ENCODE data around the gene RAB6A.
"Not testable (repeated sequence)": the region's sequence is repeated elsewhere in the genome, so short reads cannot be mapped to it uniquely, and the experiment has no call there.

RAB6A gene

DNA sequence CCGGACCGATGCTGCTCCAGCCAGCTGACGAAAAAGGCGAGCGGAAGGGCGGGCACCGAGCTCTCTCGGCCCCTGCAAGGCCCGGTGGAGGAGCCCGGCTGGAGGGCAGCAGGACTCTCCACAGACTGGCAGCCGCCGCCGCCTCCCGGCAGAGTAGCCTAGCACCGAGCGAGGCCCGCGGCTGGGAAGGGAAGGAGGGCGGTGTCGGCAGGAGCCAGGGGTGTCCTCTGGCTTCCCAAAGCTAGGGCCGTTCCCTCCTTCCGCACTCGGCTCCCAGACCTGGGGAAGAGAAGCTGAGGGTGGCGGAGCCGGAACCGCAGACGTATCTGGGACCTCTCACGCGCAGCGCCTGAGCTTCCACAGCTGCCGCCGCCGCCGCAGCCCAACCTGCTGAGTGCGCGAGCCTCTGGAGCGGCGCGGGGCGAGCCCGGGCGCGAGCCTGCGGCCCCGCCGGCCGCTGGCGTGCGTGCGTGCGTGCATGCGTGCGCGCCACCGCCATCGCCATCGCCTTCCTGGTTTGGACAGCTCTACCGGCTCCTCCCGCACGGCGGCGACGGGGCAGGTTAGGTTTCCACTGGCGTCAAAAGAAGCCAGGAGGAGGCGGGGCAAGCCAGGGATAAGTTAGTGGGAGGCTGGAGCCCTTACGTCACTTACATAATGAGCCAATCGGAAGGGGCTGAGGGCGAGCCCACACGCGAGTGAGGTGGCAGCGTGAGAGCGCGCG is at the start of gene RAB6A:
Gene RAB6A, minus strand, starts transcription at position 396 of the 724 bp plus-strand sequence. CDS start 439 bp downstream, outside the sequence.
- peak; percentile 99 for DNase-seq

DNA sequence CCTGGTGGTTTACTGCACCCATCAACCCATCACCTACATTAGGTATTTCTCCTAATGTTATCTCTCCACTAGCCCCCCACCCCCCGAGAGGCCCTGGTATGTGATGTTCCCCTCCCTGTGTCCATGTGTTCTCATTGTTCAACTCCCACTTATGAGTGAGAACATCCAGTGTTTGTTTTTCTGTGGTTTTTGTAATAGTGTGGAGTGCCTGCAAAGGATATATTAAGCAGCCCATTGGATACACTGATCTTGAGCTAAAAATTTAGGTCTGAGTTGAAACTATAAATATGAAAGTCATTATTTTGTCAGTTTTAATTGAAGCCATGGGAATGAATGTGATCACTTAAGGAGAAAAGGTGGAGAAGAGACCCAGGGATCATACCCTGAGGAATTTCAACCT is 49.8 kb upstream of the RAB6A start:
- no peak for DNase-seq

DNA sequence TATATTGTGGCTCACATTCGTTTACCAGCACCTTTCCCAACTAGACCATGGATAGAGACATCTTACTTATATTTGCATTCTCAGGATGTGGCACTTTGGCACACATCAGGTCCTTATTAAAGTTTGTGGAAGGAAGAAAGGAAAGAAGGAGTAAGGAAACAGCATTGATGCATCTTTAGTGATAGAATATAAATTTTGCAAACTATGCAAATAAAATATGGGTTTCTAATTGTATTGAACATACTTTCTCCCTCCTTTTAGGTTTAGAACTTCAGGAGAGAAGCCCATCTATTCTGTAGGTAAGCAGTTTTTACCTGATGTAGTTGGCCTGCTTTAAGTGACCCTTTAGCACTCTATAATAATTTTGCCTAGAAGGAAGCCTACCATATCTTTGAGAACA is 47.2 kb upstream of the RAB6A start:
- DNase-seq, result no peak

DNA sequence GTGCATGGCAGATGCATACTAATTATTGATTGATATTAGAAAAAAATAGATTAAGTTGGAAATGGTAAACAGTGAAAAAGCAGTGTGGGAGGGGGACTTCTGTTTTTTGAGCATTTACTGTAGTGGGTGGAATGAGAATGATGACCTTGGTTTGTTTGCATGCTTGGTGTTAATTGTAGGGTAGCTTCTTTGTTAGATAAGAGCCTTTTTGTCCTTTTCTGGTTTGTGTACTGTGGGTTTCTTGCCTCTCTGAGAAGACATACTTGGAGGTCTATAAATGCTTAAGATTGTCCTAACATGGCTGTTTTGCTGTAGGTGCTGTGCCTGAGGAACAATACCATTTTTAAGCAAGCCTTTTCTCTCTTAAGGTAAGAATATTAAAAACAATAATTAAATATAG is 43.8 kb upstream of the RAB6A start:
- DNase-seq, result no peak

DNA sequence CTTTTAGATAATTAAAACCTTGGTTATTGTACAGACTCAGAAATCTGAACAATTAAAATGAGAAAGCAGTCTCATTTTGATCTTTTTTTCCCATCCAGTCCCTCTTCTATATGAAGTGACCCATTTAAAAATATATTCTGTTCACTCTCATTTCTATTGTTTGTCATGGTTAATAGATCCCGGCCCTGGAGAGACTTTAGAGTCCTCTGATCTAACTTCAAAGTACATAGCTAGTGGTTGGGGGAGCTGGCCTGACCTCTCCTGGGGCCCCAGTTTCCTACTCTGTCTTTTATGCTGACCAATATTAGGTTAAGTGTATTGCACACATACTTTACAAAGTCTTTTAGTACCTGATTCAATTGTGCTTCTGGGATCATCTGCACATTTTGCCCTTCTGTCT is 40.3 kb upstream of the RAB6A start:
- no peak for DNase-seq

DNA sequence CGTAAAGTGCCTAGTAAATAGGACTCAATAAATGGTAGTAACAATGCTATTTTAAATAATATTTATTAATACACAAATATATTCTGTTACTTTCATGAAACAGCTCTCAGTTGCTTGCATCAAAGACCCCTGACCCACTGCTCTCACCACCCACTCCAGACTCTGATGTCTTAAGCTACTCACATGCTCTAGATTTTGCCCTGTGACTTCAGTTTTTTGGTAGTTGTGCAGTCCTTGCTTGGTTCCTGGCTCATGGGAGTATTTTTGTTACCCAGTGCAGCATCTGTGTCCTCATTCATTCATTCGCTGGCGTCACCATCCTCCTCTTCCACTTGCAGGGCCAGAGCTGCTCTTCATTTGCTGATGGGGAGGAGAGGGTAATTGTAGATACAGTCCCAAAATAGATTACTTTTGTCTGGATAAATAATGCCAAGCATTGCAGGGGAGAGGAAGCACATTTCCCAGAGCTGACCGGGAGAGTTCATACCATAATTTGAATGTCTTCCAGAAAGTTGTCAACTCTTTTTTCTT is 39.5 kb upstream of the RAB6A start:
- DNase-seq, result no peak

DNA sequence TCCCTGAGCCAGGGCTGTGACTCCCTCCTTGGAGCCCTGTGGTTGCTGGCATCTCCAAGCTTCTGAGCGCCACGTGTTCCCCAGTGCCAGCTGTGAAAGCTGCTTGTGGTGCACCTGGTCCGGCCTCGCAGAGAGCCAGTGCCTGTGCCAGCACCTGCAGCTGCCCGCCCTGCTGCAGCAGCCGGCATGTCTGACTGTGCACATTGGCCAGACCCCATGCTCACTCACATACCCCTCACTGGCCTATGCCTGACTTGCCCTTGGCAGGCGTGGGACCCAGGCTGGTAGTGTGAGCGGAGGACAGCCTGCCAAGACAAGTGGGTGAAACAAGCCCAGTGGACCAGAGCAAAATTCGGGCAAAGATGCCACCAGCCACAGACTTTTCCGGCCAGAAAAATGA is 36.6 kb upstream of the RAB6A start:
- DNase-seq, result no peak

DNA sequence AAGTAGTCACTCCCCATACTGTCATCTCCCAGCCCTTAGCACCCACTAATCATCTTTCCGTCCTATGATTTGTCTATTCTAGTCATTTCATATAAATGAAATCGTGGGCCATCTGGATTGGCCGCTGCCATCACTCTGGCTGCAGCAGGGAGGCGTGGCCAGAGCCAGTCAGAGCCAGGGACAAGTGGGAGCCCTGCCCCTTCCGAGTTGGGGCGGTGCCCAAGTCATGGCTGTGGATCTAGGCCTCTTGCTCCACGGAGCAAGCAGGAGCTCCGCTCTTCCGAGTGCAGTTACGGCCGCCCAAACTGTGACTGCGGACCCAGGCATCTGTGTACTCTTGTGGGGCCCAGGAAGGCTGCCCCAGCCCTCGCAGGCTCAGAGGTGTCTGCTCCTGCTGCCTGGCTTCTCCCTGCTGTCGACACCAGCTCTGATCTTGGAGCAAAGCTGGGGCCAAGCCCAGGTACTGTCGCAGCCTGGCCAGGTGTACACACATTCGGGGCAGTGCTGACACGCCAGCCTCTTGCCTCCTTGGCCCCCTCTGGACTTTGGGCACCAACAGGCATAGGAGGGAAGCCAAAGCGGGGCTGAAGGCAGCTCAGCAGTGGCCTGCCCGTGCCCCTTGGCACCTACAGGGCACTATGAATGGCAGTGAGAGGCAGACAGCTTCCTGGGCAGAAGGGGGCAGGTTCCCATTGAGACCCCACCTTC is 35.2 kb upstream of the RAB6A start:
- DNase-seq, result no peak

DNA sequence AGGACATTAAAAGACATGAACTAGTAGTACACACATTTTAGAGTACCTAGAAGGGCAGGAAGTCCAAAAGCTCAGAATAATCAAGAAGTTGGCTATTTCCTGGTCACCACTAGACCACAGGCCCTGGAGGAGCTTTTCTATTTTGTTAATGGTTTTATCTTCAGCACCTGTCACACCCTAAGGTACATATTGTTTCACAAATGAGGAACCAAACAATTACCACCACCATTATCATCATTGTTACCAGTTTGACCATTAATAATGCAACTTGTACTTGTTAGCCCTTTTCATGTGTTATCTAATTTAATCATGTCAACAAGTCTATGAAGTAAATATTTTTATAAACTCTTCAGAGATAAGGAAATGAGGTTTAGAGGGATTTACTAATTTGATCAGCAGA is 31.7 kb upstream of the RAB6A start:
- DNase-seq, result no peak

DNA sequence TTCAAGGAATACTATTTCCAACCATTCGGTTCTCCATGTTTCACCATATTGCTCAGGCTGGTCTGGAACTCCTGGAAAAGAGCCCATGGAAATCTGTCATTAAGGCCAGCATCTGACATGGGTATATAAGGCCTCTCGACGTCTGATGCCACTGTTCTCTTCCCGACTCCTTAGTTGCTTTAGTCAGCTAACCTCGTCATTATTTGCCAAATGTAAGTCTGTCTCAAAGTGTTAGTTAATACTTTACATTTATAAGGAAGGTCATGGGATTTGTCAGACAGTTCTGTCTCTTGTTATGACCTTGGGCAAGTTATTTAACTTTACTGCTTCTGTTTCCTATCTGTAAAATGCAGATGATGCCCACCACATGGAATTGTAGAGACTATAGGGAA is 28.4 kb upstream of the RAB6A start:
- no peak for DNase-seq

DNA sequence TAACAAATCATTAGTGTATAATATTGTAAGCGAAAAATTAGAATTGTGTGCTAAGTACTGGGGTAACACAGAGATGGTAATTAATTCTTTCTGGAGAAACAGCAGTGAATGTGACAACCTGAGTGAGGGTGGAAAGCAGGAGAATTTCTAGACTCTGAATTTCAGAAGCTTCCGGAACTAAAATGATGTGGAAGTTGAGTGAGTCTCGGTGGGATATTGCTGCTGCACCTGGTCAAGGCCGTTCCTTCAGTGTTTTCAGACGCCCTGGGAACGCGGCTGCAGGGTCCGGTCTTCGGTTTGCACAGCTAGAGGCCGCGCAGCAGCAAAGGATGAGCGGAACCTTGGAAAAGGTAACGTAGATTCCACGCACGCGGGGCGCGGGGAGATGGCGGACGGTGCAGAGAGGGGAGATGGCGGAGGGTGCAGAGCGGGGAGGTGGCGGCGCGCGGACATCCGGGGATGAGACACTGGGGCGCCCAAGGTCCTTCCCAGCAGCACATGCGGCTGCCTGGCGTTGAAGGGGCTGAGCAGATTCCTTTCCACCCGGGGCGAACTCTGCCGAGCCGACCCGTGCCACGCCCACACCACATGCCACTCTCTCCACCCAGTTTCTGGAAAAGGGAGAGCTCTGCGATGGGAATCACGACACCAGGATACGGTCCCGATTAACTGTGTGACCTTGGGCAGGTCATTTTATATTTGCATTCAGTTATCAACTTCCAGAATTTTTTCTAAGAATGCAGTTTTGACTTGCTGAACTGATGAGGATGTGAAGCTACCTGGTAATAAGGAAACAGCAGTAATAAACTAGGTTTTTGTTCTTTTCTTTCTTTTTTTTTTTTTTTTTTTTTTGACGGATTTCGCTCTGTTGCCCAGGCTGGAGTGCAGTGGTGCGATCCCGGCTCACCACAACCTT is 27.0 kb upstream of the RAB6A start, which contains the start of gene MRPL48:
Gene MRPL48, plus strand, starts transcription at position 232 of the 916 bp plus-strand sequence. Its CDS starts 98 bp downstream, at position 330.
- DNase-seq, result peak; percentile 85

DNA sequence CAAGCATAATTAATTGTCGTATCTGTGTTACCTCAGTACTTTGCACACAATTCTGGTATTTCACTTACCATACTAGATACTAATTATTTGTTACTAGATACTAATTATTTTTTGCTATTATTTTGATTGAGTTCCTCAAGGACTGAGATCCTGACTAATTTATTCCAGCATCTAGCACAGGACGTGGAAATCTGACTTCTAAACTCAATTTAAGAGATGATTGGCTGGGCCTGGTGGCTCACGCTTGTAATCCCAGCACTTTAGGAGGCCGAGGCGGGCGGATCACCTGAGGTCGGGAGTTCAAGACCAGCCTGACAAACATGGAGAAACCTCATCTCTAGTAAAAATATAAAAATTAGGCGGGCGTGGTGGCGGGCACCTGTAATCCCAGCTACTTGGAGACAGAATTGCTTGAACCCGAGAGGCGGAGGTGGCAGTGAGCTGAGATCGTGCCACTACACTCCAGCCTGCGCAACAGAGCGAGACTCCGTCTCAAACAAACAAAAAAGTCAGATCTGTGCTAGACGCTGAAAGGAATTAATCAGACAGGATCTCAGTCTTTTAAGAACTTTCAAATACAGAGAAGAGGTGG is 26.3 kb upstream of the RAB6A start:
- DNase-seq, result no peak

DNA sequence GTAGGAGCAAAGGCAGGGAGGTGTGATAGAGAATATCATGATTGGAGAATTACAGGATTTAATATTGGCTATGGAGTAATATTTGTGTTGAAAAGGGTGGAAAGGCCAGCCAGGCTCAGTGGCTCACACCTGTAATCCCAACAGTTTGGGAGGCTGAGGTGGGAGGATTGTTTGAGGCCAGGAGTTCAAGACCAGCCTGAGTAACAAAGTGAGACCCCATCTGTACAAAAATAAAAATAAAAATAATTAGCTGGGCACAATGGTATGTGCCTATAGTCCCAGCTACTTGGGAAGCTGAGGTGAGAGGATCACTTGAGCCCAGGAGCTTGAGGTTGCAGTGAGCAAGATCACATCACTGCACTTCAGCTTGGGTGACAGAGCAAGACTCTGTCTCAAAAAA is 24.6 kb upstream of the RAB6A start:
- not testable (repeated sequence) for DNase-seq

DNA sequence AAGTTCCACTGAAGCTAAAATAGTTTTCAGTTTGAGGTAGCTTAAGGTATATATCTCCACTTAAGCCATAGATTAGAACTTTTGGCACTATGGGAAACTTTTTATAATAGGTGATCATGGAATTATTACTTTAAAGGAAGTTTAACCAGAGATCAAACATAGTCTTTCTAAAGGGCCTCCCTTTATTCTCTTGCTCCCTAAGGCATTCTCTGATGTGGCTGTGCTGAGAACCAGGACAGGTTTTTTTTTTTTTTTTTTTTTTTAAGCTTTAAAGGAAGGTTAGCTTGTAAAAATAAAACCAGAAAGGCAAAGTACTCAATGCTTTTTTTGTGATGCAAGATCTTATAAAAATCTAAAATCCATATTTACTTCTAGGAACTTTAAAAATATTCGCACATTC is 23.9 kb upstream of the RAB6A start:
- no peak for DNase-seq

DNA sequence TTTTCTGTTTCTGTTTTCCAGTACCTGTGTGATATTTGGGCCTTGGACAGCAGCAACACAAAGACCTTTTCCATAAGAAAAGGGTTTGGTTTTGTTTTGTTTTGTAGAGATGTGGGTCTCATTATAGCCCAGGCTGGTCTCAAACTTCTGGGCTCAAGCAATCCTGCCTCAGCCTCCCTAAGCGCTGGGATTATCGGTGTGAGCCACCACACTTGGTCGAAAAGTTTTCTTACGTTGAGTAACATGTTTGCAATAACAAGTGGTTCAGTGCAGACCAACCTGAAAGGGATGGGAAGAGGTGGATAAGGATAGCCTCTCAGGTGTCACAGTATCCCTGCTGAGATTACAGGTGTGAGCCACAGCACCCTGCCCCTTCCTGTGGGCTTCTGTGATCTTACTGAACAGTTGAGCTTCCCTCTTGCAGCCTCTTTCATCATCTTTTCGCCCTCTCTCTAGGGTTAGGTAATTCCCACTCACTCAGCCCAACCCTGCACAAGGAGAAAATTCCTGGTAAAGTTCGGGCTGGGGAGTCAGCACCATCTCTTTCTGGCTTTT is 23.3 kb upstream of the RAB6A start:
- peak; percentile 25 for DNase-seq

DNA sequence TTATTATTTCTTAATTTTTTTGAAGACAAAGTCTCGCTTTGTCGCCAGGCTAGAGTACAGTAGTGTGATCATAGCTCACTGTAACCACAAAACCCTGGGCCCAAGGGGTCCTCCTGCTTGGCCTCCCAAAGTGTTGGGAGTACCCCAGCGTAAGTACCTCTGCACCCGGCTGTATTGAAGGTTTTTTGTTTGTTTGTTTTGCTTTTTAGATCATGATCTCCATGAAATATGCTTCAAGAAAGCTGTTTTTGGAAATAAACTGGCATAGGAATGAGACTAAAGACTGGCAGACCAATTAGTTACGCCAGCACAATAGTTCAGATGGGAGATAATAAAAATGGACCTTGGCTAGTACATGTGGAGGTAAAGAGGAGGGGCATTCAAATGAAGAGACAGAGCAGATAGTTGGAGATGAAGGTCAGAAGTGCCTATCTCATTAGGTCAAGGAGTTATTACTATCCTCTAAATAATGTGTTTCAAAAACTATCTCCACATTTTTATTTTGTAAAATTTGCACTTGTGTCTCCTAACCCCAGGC is 22.7 kb upstream of the RAB6A start:
- no peak for DNase-seq

DNA sequence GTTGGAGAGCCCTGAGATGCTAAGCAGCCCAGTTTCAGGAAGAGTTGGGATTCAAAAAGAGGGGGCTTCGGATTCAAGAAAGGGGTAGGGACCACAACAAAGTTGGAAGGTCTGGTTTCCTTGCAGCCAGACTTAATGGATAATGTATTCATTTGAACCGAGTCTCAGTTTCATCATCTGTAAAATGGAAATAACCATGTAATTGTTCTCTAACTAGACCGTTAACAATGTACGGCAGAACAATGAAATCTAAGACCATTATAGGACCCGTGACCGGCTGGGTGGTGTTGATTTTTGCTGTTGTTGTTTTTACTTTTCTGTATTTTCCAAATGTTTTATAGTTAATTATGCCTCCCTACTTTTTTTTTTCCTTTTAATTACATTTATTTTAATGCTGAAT is 20.4 kb upstream of the RAB6A start:
- no peak for DNase-seq

DNA sequence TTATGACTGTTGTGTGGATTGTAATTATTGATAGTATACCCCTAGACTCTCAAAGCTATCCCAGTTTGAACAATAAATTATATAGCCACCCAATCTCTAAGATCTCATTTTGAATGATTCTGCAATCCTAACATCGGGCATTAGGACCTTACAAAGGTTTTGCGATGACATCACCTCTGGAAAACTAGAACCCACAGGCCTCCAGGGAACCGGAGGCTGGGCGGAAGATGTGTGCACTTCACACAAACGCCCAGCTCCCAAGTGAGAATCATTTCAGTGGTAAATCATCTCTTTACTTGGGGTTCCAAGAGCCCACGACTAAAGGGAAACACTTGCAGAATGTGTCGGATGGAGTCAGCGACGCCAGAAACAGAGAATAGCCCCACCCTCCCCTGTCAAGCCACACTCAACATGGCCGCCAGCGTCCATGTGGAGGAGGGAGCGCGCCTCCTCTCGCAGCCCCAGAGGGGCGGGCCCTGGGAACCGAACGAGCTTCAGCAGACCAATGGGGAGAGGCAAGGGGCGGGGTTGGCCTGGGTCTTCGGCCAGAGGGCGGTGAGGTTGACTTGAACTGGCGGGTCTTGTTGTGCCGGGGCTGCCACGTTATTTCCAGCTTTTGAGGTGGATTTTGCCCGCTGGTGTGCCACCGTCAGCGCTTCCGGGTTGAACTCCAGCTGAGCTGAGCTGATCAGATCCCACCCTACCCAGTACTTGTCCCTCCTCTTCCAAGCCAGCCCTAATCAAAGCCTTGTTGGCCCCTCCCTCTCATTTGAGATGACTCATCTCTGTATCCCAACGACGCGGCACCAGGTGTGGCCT is 18.4 kb upstream of the RAB6A start:
- peak; percentile 97 for DNase-seq

DNA sequence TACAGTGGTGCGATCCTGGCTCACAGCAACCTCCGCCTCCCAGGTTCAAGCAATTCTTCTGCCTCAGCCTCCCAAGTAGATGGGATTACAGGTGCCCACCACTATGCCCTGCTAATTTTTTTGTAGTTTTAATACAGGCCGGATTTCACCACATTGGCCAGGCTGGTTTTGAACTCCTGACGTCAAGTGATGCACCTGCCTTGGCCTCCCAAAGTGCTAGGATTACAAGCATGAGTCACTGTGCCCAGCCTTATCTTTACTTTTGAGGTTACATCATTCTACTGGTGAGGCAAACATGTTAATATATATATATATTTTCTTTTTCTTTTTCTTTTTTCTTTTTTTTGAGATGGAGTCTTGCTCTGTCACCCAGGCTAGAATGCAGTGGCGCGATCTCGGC is 9.9 kb upstream of the RAB6A start:
- DNase-seq, result not testable (repeated sequence)

DNA sequence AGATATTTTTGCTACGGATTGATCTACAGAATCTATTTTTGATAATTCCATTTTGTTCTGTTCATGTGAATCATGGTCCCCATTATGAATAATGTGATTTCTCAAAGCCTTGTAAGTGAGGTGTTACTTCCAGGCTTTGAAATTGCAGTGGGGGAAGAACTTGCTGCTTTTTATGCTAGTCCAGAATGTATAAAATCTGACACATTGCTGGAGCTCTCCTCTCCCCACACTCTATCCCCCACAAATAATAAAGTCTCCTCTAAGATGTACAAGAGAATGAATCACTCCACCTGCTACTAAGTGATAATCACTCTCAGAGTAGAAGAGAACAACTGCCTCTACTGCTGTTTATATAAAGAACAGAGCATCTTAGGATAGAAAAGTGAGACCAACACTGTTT is 5.9 kb upstream of the RAB6A start:
- no peak for DNase-seq

DNA sequence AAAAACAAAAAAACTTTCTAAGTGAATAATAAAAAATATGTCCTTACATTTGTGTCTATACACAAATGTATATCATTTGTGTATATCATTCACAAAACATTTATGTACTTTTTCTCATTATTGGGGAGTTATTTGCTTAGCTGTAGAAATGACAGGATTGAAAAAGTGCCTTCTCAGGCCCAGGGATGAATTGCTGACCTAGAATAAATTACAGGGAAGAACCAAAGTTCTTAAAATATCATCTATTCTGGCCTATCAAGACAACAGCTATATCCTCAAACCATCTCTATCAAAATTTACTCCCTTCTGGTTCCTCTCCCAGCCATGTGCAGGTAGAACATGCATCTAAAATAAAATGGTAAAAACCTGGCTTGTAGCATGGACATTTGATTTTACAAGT is 1.9 kb upstream of the RAB6A start:
- no peak for DNase-seq
